Measurements from ENCODE around the gene POMGNT2. TPM values are rescaled to one million over a fixed set of nuclear protein-coding genes. Genes with fewer than 3 reads are reported as not detected.

Gene POMGNT2
- total and polyA plus RNA-seq, 12 donors, result 7.1 to 29.4 (median 16.9) TPM

- Histone ChIP-seq H3K27me3 (no peaks in the 10 kb centered on the region), H3K4me1 (no peaks in the 10 kb centered on the region), H3K36me3 (no peaks in the 10 kb centered on the region), H3K4me3 (no peak overlapping the region), H3K9me3 (peaks cover 0 to 17% (median 11%) of the 10 kb centered on the region in 11 donors), H3K27ac (no peak overlapping the region)
- intact Hi-C loops (cut with DNase I), result no loop called here
- ATAC-seq, result no peak
- DNase-seq, result no peak
- TF ChIP-seq CTCF (IDR thresholded peaks at IDR 0.05), result no peak
These were observed 22.6 kb upstream of the POMGNT2 start for GRCh38 chr3:43128464-43128863.

DNA sequence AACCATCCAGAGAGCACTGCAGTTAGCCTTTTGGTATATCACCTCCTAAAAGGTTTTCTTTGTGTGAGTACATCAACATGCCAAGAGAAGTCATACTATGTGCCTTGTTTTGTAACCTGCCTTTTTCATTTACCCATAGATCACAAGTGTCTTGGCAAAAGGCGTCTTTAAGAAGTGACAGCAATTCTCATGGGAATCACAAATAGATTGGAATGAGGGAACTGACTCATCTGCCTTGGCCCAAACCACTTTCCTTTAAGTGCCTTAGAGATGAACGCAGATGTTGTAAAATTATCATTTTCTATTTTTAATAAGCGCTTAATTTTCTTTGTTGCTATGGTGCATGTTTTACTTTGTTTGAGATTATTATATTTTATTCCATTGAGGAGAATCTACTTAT, 20.7 kb upstream of the POMGNT2 start:
- no peak overlapping the region for H3K4me3 ChIP-seq
- no peaks in the 10 kb centered on the region for H3K4me1 ChIP-seq
- ATAC-seq, result no peak
- H3K9me3 ChIP-seq, result peaks cover 0 to 25% (median 11%) of the 10 kb centered on the region in 11 donors
- no peak for DNase-seq
- no peaks in the 10 kb centered on the region for H3K36me3 ChIP-seq
- H3K27ac ChIP-seq, result no peak overlapping the region
- intact Hi-C loops (cut with DNase I), result no loop called here
- 72 to 79% methylated on average over 3 of the region's 3 CpGs for WGBS, 2 donors
- TF ChIP-seq CTCF (IDR thresholded peaks at IDR 0.05), result no peak
- H3K27me3 ChIP-seq, result peaks cover 0 to under 1% (median 0%) of the 10 kb centered on the region in 7 donors

DNA sequence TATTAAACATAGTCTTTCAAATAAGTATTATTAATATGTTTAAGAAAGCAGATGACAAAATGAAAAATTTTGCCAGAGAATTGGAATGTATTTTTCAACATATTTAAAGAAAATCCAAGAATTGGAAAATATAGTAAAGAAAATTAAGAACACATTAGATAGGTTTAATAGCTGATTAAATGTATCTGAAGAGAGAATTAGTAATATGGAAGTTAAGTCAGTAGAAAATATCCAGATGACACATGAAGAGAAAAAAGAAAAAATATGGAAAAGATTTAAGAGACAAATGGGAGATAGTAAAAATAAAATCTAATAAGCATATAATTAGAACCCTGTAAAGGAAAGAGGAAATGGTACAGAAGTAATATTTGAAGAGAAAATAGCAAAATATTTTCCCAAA, 18.0 kb upstream of the POMGNT2 start:
- peaks cover 0 to 25% (median 11%) of the 10 kb centered on the region in 11 donors for H3K9me3 ChIP-seq
- no peak for TF ChIP-seq CTCF (IDR thresholded peaks at IDR 0.05)
- no peaks in the 10 kb centered on the region for H3K36me3 ChIP-seq
- no peak overlapping the region for H3K4me3 ChIP-seq
- DNase-seq (no peak), ATAC-seq (no peak)
- no peak overlapping the region for H3K27ac ChIP-seq
- peaks cover 0 to 5% (median 0%) of the 10 kb centered on the region in 7 donors for H3K27me3 ChIP-seq
- intact Hi-C loops (cut with DNase I), result no loop called here
- H3K4me1 ChIP-seq, result no peaks in the 10 kb centered on the region

DNA sequence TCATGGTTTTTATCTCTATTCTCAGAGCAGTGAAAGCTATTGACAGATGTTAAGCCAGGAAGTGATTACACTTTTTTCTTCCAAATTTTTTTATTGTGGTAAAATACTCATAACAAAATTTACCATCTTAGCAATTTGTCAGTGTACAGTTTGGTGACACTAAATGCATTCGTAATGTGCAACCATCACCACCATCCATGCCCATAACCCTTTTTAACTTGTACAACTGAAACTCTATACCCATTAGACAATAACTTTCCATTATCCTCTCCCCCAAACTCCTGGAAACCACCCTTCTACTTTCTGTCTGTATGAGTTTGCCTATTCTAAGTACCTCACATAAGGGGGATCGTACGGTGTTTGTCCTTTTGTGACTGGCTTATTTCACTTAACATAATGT, 15.1 kb upstream of the POMGNT2 start:
- Histone ChIP-seq H3K27ac (no peak overlapping the region), H3K4me1 (no peaks in the 10 kb centered on the region), H3K4me3 (no peak overlapping the region), H3K9me3 (peaks cover 0 to 25% (median 11%) of the 10 kb centered on the region in 11 donors), H3K27me3 (peaks cover 0 to 12% (median 0%) of the 10 kb centered on the region in 7 donors), H3K36me3 (no peaks in the 10 kb centered on the region)
- no peak for DNase-seq
- no peak for ATAC-seq
- intact Hi-C loops (cut with DNase I), result no loop called here
- 95 to 96% methylated on average over 3 of the region's 3 CpGs for WGBS, 2 donors
- TF ChIP-seq CTCF (IDR thresholded peaks at IDR 0.05), result no peak

All from heart right ventricle (tissue), 16 donors.